IMR-90 (cell line): ENCODE data around the gene LGALS9. TPM values are rescaled to one million over a fixed set of nuclear protein-coding genes. Genes with fewer than 3 reads are reported as not detected.
"Not testable (repeated sequence)": the region's sequence is repeated elsewhere in the genome, so short reads cannot be mapped to it uniquely, and the experiment has no call there.

Source experiments
- ATAC-seq: fragments of 200-7000 bp; cut with Tn5 transposase; 2 replicates; pipeline ENCODE4 v1.9.1; 2020; ENCODE audit warnings: low read depth, mild to moderate bottlenecking, moderate library complexity
- BruUV-seq: library from RNA; stranded (reverse); fragments of 400-500 nt; replicated peaks from 2 replicates; lab custom pipeline; 2021; lab: Mats Ljungman, UMichigan
- CTCF ChIA-PET: fragments of 300-600 bp; formaldehyde crosslinking; extraction: SDS; loops from one replicate; lab custom pipeline; 2021; ENCODE audit warnings: antibody characterized with exemption; lab: Yijun Ruan, JAX
- POLR2A ChIA-PET: fragments of 300-600 bp; sonication (Branson Sonifier 250); formaldehyde crosslinking; loops from one replicate; lab custom pipeline; 2022; ENCODE audit warnings: antibody characterized with exemption; ENCODE audit not compliant: unreplicated experiment; lab: Charles Lee
- DNase-seq: peaks from one replicate; pipeline ENCODE4 v3.0.0; 2013
- H2AFZ ChIP-seq: replicated peaks from 2 replicates; pipeline ENCODE3; 2013; ENCODE audit warnings: low read length, mild to moderate bottlenecking; ENCODE audit not compliant: poor library complexity
- H2AK5ac ChIP-seq: 2 replicates; pipeline ENCODE4 v1.6.1; 2013; ENCODE audit warnings: low read depth, low read length, inconsistent platforms
- H2AK9ac ChIP-seq: replicated peaks from 2 replicates; pipeline ENCODE3; 2013; ENCODE audit warnings: mild to moderate bottlenecking, low read depth, low read length, moderate library complexity; ENCODE audit not compliant: poor library complexity
- H2BK120ac ChIP-seq: 2 replicates; pipeline ENCODE4 v1.6.1; 2013; ENCODE audit warnings: low read depth, low read length, inconsistent platforms
- H2BK15ac ChIP-seq: 3 replicates; pipeline ENCODE4 v1.6.1; 2013; ENCODE audit warnings: low read depth, low read length, inconsistent platforms
- H2BK20ac ChIP-seq: 2 replicates; pipeline ENCODE4 v1.6.1; 2013; ENCODE audit warnings: low read depth, mild to moderate bottlenecking, inconsistent platforms, low read length, moderate library complexity
- H2BK5ac ChIP-seq: 2 replicates; pipeline ENCODE4 v1.6.1; 2013; ENCODE audit warnings: mild to moderate bottlenecking, low read depth, low read length, inconsistent platforms; ENCODE audit not compliant: poor library complexity, severe bottlenecking
- H3K14ac ChIP-seq: replicated peaks from 2 replicates; pipeline ENCODE4 v1.6.1; 2013; ENCODE audit warnings: low read depth, low read length, inconsistent platforms
- H3K18ac ChIP-seq: 2 replicates; pipeline ENCODE4 v1.6.1; 2013; ENCODE audit warnings: low read depth, low read length, control low read depth
- H3K23ac ChIP-seq: 2 replicates; pipeline ENCODE4 v1.6.1; 2013; ENCODE audit warnings: low read depth, low read length, inconsistent platforms
- H3K27ac ChIP-seq: 2 replicates; pipeline ENCODE4 v1.5.1; 2013; ENCODE audit warnings: mild to moderate bottlenecking, control low read depth, low read length; ENCODE audit not compliant: insufficient read depth
- H3K27me3 ChIP-seq: 2 replicates; pipeline ENCODE4 v1.6.1; 2013; ENCODE audit warnings: low read length; ENCODE audit not compliant: control insufficient read depth, insufficient read depth
- H3K36me3 ChIP-seq: 2 replicates; pipeline ENCODE4 v1.6.1; 2013; ENCODE audit warnings: low read length, mixed read lengths; ENCODE audit not compliant: control insufficient read depth, insufficient read depth
- H3K4ac ChIP-seq: 2 replicates; pipeline ENCODE4 v1.6.1; 2013; ENCODE audit warnings: low read depth, low read length, inconsistent platforms
- H3K4me1 ChIP-seq: 2 replicates; pipeline ENCODE4 v1.6.1; 2013; ENCODE audit warnings: low read length, mixed read lengths; ENCODE audit not compliant: control insufficient read depth, insufficient read depth
- H3K4me2 ChIP-seq: 2 replicates; pipeline ENCODE4 v1.6.1; 2013; ENCODE audit warnings: low read depth, mild to moderate bottlenecking, control low read depth, low read length, moderate library complexity
- H3K4me3 ChIP-seq: 2 replicates; pipeline ENCODE4 v1.5.1; 2013; ENCODE audit warnings: low read depth, mild to moderate bottlenecking, control low read depth, low read length, moderate library complexity; ENCODE audit not compliant: insufficient read depth
- H3K56ac ChIP-seq: 2 replicates; pipeline ENCODE4 v1.6.1; 2013; ENCODE audit warnings: low read length, inconsistent platforms; ENCODE audit not compliant: insufficient read depth; ENCODE audit errors: extremely low read depth
- H3K79me1 ChIP-seq, 2 experiments: 2 replicates each; pipeline ENCODE4 v1.6.1; 2013; ENCODE audit warnings: low read length in 2 of 2, inconsistent platforms in 1 of 2, low read depth in 1 of 2
- H3K9ac ChIP-seq: 2 replicates; pipeline ENCODE4 v1.6.1; 2013; ENCODE audit warnings: low read depth, low read length, control low read depth
- H3K9me1 ChIP-seq: 2 replicates; pipeline ENCODE4 v1.6.1; 2013; ENCODE audit warnings: low read length, inconsistent platforms; ENCODE audit not compliant: insufficient read depth
- H3K9me3 ChIP-seq: 2 replicates; pipeline ENCODE4 v1.6.1; 2013; ENCODE audit warnings: low read length; ENCODE audit not compliant: control insufficient read depth, insufficient read depth
- H4K20me1 ChIP-seq: 2 replicates; pipeline ENCODE4 v1.6.1; 2013; ENCODE audit warnings: low read length, inconsistent platforms; ENCODE audit not compliant: insufficient read depth
- H4K5ac ChIP-seq: 2 replicates; pipeline ENCODE4 v1.6.1; 2013; ENCODE audit warnings: mild to moderate bottlenecking, low read depth, low read length, control low read depth
- H4K8ac ChIP-seq, 2 experiments: 2 replicates each; pipeline ENCODE4 v1.6.1; 2013; ENCODE audit warnings: low read depth in 2 of 2, low read length in 2 of 2, control low read depth in 1 of 2, inconsistent platforms in 1 of 2
- H4K91ac ChIP-seq: 2 replicates; pipeline ENCODE4 v1.6.1; 2013; ENCODE audit warnings: low read depth, low read length, inconsistent platforms; ENCODE audit not compliant: insufficient read depth
- WGBS, 2 experiments: methylation state at CpG; one replicate each; pipeline versions ENCODE4 v1.1.5 to v1.1.7; 2013; ENCODE audit warnings: missing lambda C conversion rate in 2 of 2; ENCODE audit not compliant: insufficient read length in 1 of 2; ENCODE audit errors: extremely low coverage in 2 of 2; 5-methylcytosine and 5-hydroxymethylcytosine counted together
- dilution Hi-C: fragments of 300-500 bp; cut with HindIII; formaldehyde crosslinking; loops from one replicate; pipeline ENCODE4 v1.14.3; 2018; ENCODE audit warnings: low sequenced_read_pairs; ENCODE audit not compliant: unreplicated experiment
- in situ Hi-C: fragments of 300-500 bp; cut with MboI; formaldehyde crosslinking; loops from 3 replicates; pipeline ENCODE4 v1.14.3; 2019; ENCODE audit warnings: low sequenced_read_pairs, inconsistent platforms, mixed read lengths
- intact Hi-C: fragments of 100-400 bp; cut with micrococcal nuclease; formaldehyde crosslinking; loops from 2 replicates; pipeline ENCODE4 v1.10.0; 2022
- polyA plus RNA-seq, 3 experiments: library from polyadenylated mRNA; depleted of rRNA; stranded (reverse); fragments of >200 nt; gene quantifications; 2 replicates each; pipeline ENCODE4 v1.2.3, GENCODE V29; 2012; ENCODE audit warnings: low replicate concordance in 1 of 3
- total RNA-seq: library from RNA; depleted of rRNA; stranded (reverse); fragments of >200 nt; gene quantifications from 2 replicates; pipeline ENCODE4 v1.2.3, GENCODE V29; 2012

Gene LGALS9
- total and polyA plus RNA-seq, 2 of the 4 experiments (the other 2 are of a cell fraction) = 0.54 to 2.5 TPM

DNA sequence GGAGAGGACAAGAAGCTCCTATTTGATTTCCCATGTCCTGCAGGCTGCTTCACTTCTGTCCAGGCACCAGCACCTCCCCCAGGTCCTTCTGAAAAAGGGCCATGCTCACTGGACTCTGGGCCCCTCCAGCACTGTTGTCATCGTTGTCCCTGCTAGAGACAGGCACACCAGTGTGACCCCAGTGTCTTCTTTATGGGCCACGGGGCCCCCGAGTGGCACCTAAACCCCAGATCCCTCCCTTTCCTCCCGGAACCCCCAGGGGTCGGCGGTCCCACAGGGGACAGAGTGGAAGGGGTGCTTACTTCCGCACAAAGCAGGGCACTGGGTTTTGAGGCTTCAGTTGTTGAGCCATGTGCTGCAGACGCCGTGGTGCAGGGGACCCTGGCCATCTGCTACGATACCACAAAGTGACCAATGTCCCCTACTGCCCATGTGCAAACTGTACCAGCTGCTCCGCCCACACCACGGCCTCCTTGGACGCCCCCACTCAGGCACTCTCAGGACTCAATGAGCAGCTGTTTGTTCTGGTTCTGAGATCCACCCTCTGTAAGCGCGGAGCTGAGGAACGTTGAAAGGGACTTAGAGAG is 24.6 kb downstream of the LGALS9 start:
- H3K9ac ChIP-seq, ATAC-seq, H3K18ac ChIP-seq, H3K4me3 ChIP-seq, H3K36me3 ChIP-seq, H3K4me2 ChIP-seq, H3K9me1 ChIP-seq, dilution Hi-C loops, H4K5ac ChIP-seq, POLR2A ChIA-PET, H2AK9ac ChIP-seq, H2AK5ac ChIP-seq, H3K14ac ChIP-seq, H2BK20ac ChIP-seq, H4K20me1 ChIP-seq, H3K79me1 ChIP-seq, DNase-seq, H3K23ac ChIP-seq, H3K27ac ChIP-seq, H3K4me1 ChIP-seq, H2BK15ac ChIP-seq, H2BK120ac ChIP-seq, H3K4ac ChIP-seq, H3K27me3 ChIP-seq, BruUV-seq, H2BK5ac ChIP-seq, H3K56ac ChIP-seq, H2AFZ ChIP-seq, H4K8ac ChIP-seq, H4K91ac ChIP-seq, H3K9me3 ChIP-seq: not testable (repeated sequence)
- CTCF ChIA-PET = interaction anchor here (0.6 to 1.9 kb wide), 8 partner anchors 53 to 224 kb away, joined by 3 to 10 read pairs (median 4); partner anchors contain the start of gene NOS2
- whole genome bisulfite sequencing, 2 experiments = 94% methylated on average over 3 of the region's 16 CpGs; no CpG with 5 or more reads in 1 of the 2 experiments
- in situ Hi-C loops (loop anchor here (10.0 kb wide), 1 partner anchor 229 kb away; no protein-coding TSS in a partner anchor), intact Hi-C loops (loop anchor here (2.0 kb wide), 1 partner anchor 225 kb away; no protein-coding TSS in a partner anchor)

DNA sequence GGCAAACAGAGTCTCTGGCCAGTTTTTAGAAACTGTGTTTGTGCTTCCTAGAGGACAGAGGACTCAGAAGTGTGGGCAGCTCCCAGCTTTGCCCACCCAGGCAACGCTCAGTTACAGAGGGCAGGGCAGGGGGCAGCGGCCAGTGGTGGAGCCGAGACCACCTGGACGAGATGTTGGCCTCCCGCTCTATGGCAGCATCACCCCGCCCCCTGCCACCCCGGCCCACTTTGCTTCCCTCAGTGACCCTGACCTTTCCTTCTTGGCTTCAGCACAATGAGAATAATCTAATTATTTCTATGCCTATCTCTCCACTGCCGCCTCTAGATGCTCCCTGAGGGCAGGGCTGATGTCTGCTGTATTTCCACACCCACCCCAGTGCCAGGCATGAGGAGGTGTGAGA is 25.6 kb downstream of the LGALS9 start:
- H3K4me3 ChIP-seq, H2AK9ac ChIP-seq, H3K56ac ChIP-seq, H4K20me1 ChIP-seq, dilution Hi-C loops, H3K9ac ChIP-seq, POLR2A ChIA-PET, H2BK120ac ChIP-seq, H3K14ac ChIP-seq, H3K18ac ChIP-seq, H4K91ac ChIP-seq, H3K4me1 ChIP-seq, H4K5ac ChIP-seq, intact Hi-C loops, H3K36me3 ChIP-seq, H2AFZ ChIP-seq, BruUV-seq, H4K8ac ChIP-seq, DNase-seq, H2BK5ac ChIP-seq, H2AK5ac ChIP-seq, ATAC-seq, H3K4ac ChIP-seq, H3K9me3 ChIP-seq, H3K27ac ChIP-seq, H3K79me1 ChIP-seq, H3K27me3 ChIP-seq, H3K9me1 ChIP-seq, H3K23ac ChIP-seq, H2BK15ac ChIP-seq, H3K4me2 ChIP-seq, H2BK20ac ChIP-seq: not testable (repeated sequence)
- CTCF ChIA-PET = interaction anchor here (0.9 kb wide), 1 partner anchor 149 kb away, joined by 3 read pairs; no protein-coding TSS in a partner anchor
- 41% methylated on average over 4 of the region's 8 CpGs; no CpG with 5 or more reads in 1 of the 2 experiments for WGBS, 2 experiments
- in situ Hi-C loops = loop anchor here (10.0 kb wide), 1 partner anchor 228 kb away; no protein-coding TSS in a partner anchor
